Ectodermal cell (in vitro differentiated cells): ENCODE measurements around the gene NLRP1.

Experiments
- H3K27ac ChIP-seq: 2 replicates; pipeline ENCODE4 v1.7.0; 2013; ENCODE audit warnings: mild to moderate bottlenecking, low read depth, low read length; ENCODE audit not compliant: insufficient read depth, poor library complexity, severe bottlenecking
- H3K27me3 ChIP-seq: 2 replicates; pipeline ENCODE4 v1.7.0; 2013; ENCODE audit warnings: mild to moderate bottlenecking, low read length; ENCODE audit not compliant: insufficient read depth, control insufficient read depth, poor library complexity, severe bottlenecking
- H3K36me3 ChIP-seq: one replicate; pipeline ENCODE4 v1.7.0; 2013; ENCODE audit warnings: low read length; ENCODE audit not compliant: control insufficient read depth, insufficient read depth
- H3K4me1 ChIP-seq: one replicate; pipeline ENCODE4 v1.7.0; 2013; ENCODE audit warnings: low read length; ENCODE audit not compliant: control insufficient read depth, insufficient read depth
- H3K4me3 ChIP-seq: 2 replicates; pipeline ENCODE4 v1.7.0; 2013; ENCODE audit warnings: low read depth, low read length, control low read depth; ENCODE audit not compliant: insufficient read depth
- H3K9me3 ChIP-seq: 2 replicates; pipeline ENCODE4 v1.7.0; 2013; ENCODE audit warnings: mild to moderate bottlenecking, low read length, moderate library complexity; ENCODE audit not compliant: control insufficient read depth
- WGBS, 2 experiments: methylation state at CpG; one replicate each; pipeline ENCODE4 v1.1.7; 2013; ENCODE audit warnings: missing lambda C conversion rate in 2 of 2; 5-methylcytosine and 5-hydroxymethylcytosine counted together

NLRP1 gene

GRCh38 chr17:5588584-5588983, 4.3 kb upstream of the NLRP1 start:
- no peaks in the 10 kb centered on the region for H3K4me1 ChIP-seq

GRCh38 chr17:5587438-5588032, 3.2 kb upstream of the NLRP1 start:
- WGBS, 2 experiments, result 37% methylated on average over 6 of the region's 6 CpGs
- Histone ChIP-seq H3K27ac (no peak overlapping the region), H3K36me3 (no peaks in the 10 kb centered on the region), H3K9me3 (no peaks in the 10 kb centered on the region), H3K27me3 (no peaks in the 10 kb centered on the region), H3K4me1 (no peaks in the 10 kb centered on the region), H3K4me3 (no peak overlapping the region)

More at GRCh38 chr17:5588584-5588983, 4.3 kb upstream of the NLRP1 start:
- Histone ChIP-seq H3K27me3 (no peaks in the 10 kb centered on the region), H3K27ac (no peak overlapping the region), H3K36me3 (no peaks in the 10 kb centered on the region), H3K4me3 (no peak overlapping the region), H3K9me3 (no peaks in the 10 kb centered on the region)
- WGBS, 2 experiments, result 91% methylated on average over 6 of the region's 6 CpGs

DNA sequence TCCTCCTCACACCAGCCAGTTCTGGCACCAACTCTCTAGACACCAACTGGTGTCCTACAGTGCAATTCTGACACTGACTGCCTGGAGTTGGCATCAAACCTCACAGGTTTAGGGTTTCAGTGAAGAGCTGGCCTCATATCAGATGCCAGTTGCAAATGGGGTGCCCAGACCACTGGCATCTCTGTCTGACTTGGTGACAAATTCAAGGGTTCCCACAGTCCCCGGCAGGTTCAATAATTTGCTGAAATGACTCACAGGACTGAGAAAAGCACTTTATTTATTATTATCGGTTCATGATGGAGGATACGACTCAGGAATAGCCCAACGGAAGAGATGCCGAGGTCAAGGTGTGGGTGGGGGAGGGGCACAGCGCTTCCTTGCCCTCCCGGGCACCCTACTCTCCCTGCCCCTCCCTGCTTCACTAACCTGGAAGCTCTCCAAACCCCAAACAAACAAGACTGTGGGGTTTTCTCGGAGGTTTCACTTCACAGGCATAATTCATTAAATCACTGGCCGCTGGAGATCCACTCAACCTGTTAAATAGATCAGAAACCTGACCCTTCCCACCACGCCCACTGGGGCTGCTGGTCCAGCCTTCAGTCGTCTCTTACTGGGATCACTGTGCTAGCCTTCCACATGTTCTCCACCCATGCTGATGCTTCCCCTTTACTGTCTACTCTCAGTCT, 1.7 kb upstream of the NLRP1 start:
- H3K4me3 ChIP-seq, result no peak overlapping the region
- H3K27ac ChIP-seq, result no peak overlapping the region
- no peaks in the 10 kb centered on the region for H3K27me3 ChIP-seq
- whole genome bisulfite sequencing, 2 experiments, result 72 to 73% methylated on average over 11 of the region's 11 CpGs
- H3K36me3 ChIP-seq, result no peaks in the 10 kb centered on the region
- no peaks in the 10 kb centered on the region for H3K4me1 ChIP-seq
- no peaks in the 10 kb centered on the region for H3K9me3 ChIP-seq

- Histone ChIP-seq H3K4me1 (no peaks in the 10 kb centered on the region), H3K4me3 (no peak overlapping the region), H3K9me3 (no peaks in the 10 kb centered on the region), H3K36me3 (no peaks in the 10 kb centered on the region), H3K27me3 (no peaks in the 10 kb centered on the region), H3K27ac (no peak overlapping the region)
- 87 to 90% methylated on average over 11 of the region's 11 CpGs for WGBS, 2 experiments
These were observed 1.0 kb upstream of the NLRP1 start for GRCh38 chr17:5585287-5585794.

GRCh38 chr17:5583426-5584382, 605 bp downstream of the NLRP1 start:
- H3K4me1 ChIP-seq, result no peaks in the 10 kb centered on the region
- no peaks in the 10 kb centered on the region for H3K36me3 ChIP-seq
- WGBS, 2 experiments, result 92 to 94% methylated on average over 21 of the region's 21 CpGs
- no peaks in the 10 kb centered on the region for H3K27me3 ChIP-seq
- H3K9me3 ChIP-seq, result no peaks in the 10 kb centered on the region
- no peak overlapping the region for H3K27ac ChIP-seq
- H3K4me3 ChIP-seq, result no peak overlapping the region

DNA sequence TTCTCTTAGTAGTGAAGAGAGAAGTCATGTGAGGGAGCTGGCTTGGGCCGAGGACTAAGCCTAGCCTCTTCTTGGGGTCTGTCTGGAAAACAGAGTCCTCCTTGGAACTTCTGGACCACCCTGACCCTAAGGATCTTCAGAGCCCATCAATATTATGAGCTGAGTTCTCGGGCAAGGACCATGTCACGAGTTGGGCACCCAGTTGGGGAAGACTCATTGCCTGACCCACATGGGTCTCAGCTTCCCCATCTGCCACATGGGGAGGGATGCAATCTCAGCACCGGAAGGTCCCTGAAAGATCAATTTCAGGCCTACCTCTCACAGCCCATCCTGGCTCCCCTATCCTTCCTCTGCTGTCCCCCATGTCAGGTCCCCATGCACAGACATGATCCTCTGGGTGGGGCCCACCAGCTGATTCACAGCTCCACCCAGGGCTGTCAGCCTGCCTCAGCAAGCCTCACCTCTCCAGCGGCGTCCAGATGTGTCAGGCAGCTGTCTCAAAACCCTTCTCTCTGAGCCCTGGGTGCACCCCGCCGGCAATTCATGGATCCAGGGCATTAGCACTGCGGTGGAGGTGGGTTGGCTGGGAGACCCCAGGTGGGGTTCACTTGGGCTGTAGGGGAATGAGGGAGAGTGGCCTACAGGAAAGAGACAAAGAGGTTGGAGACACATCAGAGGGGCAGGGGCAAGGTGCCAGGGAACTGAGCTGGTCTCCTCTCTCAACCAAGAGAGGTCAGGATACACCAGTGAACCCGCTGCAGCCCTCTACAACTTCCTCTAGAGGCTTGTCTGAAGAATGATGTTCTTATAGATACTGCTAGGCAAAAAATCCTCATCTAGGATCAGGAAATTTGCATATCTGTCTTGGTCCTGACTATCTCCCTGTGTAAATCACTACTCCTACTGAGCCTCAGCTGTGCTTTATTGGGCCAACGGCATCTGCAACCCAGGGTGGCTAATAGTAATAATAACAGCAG, 1.8 kb downstream of the NLRP1 start:
- no peaks in the 10 kb centered on the region for H3K36me3 ChIP-seq
- WGBS, 2 experiments, result 87% methylated on average over 11 of the region's 11 CpGs
- H3K27me3 ChIP-seq, result no peaks in the 10 kb centered on the region
- H3K9me3 ChIP-seq, result no peaks in the 10 kb centered on the region
- H3K4me1 ChIP-seq, result no peaks in the 10 kb centered on the region
- no peak overlapping the region for H3K27ac ChIP-seq
- H3K4me3 ChIP-seq, result no peak overlapping the region

DNA sequence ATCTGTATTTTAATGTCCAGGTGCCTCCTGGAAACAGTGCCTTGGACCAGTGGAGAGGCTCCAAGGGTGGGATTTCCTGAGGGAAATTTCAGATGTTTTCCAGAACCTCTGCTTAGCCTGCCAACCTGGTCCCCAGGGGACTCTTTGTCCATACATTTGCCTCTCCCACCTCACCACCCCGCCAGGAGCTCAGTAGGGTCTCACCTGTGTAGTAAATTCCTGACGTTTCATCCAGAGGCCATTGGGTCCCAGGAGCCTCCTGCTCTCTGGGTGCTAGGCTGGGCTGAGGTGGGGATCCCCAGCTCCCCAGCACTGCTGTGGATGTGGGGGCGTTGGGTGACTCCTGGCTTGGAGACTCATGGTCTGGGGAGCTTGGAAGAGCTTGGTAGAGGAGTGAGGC, 2.7 kb downstream of the NLRP1 start:
- H3K36me3 ChIP-seq, result no peaks in the 10 kb centered on the region
- WGBS, 2 experiments, result 90 to 95% methylated on average over 3 of the region's 3 CpGs
- H3K27ac ChIP-seq, result no peak overlapping the region
- H3K9me3 ChIP-seq, result no peaks in the 10 kb centered on the region
- no peaks in the 10 kb centered on the region for H3K27me3 ChIP-seq
- H3K4me3 ChIP-seq, result no peak overlapping the region
- H3K4me1 ChIP-seq, result no peaks in the 10 kb centered on the region

DNA sequence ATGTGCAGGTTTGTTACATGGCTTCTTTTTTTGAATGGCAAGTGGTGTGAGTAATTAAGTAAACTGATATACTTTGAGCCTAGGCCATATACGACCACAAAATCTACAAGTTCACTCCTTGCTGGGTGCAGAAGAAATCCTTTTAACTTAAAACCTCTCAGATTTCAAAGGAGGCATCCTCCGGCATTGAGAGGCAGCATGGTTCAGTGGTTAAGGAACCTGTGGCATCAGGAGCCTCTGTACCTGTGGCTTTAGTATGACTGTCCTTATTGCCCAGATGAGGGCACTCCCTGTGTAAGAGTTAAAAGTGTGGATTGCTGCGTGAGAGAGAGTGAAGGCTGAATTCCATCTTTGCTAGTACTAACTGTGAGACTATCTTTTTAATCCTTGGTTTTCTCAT, 3.3 kb downstream of the NLRP1 start:
- Histone ChIP-seq H3K27ac (no peak overlapping the region), H3K4me3 (no peak overlapping the region), H3K9me3 (no peaks in the 10 kb centered on the region), H3K4me1 (no peaks in the 10 kb centered on the region), H3K36me3 (no peaks in the 10 kb centered on the region), H3K27me3 (no peaks in the 10 kb centered on the region)
- 74 to 81% methylated on average over 3 of the region's 3 CpGs for WGBS, 2 experiments

DNA sequence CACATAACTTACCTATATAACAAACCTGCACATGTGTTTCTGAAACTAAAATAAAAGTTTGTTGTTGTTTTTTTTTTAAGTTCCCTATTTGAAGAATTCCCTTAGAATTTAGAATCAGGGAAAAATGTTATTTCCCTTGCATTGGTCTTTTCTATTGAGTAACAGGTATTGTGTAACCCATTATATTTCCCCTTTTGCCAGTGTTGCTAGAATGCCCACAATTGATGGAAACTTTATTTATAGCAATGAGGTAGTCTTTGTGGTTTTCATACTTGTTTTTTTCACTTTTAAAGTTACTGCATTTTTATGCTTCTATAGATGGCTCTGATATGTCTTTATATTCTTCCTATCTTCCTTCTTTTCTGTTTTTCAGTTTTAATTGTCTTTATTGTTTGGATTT, 3.9 kb downstream of the NLRP1 start:
- no peak overlapping the region for H3K4me3 ChIP-seq
- H3K36me3 ChIP-seq, result no peaks in the 10 kb centered on the region
- H3K27me3 ChIP-seq, result no peaks in the 10 kb centered on the region

More for the DNA sequence above, 3.9 kb downstream of the NLRP1 start:
- Histone ChIP-seq H3K9me3 (no peaks in the 10 kb centered on the region), H3K27ac (no peak overlapping the region), H3K4me1 (no peaks in the 10 kb centered on the region)
